ENCODE data around the gene CTIF.

DNA sequence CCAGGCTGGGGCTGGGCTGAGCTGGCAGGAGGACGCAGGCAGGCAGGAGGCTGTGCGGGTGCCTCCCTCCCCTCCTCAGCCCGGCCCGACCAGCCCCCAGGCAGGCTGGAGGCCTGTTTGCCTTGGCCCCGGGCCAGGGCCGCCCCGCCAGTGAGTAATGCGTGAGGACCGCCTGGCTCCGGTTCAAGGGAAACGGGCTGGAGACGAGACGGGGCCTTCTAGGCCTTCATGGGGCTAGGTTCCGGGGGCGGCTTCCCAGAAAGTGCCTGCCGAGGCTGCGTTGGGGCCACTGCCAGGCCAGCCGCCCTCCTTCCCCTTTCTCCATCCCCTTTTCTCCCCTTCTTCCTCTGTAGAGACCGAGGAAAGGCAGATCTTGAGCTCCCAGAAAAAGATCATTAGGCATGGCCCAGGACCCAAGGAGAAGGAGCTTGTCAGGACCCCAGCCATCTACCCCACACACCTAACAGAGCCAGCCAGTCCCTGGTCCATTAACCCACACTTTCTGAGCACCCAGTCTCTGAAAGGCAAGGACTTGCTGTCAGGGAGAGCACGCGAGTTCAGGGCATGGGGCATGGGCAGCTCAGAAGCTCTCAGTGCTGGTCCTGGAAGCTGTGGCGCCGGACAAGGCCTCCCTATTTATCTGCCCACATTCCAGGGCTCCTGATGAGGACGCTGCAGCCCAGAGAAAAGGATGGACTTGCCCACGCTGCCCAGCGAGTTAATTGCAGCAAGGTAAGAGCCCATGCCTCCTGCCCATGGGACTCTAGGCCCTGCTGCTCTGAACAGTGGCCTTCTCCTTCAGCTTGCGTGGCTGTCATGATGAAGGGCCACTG is 363.4 kb downstream of the CTIF start:
- TF ChIP-seq, protein P1, sequence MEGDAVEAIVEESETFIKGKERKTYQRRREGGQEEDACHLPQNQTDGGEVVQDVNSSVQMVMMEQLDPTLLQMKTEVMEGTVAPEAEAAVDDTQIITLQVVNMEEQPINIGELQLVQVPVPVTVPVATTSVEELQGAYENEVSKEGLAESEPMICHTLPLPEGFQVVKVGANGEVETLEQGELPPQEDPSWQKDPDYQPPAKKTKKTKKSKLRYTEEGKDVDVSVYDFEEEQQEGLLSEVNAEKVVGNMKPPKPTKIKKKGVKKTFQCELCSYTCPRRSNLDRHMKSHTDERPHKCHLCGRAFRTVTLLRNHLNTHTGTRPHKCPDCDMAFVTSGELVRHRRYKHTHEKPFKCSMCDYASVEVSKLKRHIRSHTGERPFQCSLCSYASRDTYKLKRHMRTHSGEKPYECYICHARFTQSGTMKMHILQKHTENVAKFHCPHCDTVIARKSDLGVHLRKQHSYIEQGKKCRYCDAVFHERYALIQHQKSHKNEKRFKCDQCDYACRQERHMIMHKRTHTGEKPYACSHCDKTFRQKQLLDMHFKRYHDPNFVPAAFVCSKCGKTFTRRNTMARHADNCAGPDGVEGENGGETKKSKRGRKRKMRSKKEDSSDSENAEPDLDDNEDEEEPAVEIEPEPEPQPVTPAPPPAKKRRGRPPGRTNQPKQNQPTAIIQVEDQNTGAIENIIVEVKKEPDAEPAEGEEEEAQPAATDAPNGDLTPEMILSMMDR (conservative IDR thresholded peaks at IDR 0.05 in 1 of 2, IDR thresholded peaks at IDR 0.05 in 1 of 2; ENCODE audit: low read depth in 1 of 2, low read length in 2 of 2): no peak
- no peak for TF ChIP-seq EZH2 (IDR thresholded peaks at IDR 0.05; ENCODE audit: low read length, missing control alignments)
